Prostate gland (tissue), 2 donors: ENCODE measurements around the gene GPR3.

Source experiments
- CTCF ChIP-seq, 4 experiments: fragments of 200-600 bp in 2 of 4; fragments of 450-650 bp in 2 of 4; sonication (generic) in 2 of 4; IDR thresholded peaks; 1 replicate in 3 of 4; 2 replicates in 1 of 4; pipeline ENCODE4 v1.5.1; 2016 to 2019; ENCODE audit warnings: antibody characterized with exemption in 4 of 4, mild to moderate bottlenecking in 2 of 4, moderate library complexity in 2 of 4
- POLR2A ChIP-seq: fragments of 450-650 bp; IDR thresholded peaks from one replicate; pipeline ENCODE4 v1.6.1; 2016; ENCODE audit warnings: antibody characterized with exemption, mild to moderate bottlenecking
- POLR2AphosphoS5 ChIP-seq: sonication (generic); formaldehyde crosslinking; IDR thresholded peaks from one replicate; pipeline ENCODE4 v1.6.1; 2017; ENCODE audit warnings: antibody characterized with exemption

DNA sequence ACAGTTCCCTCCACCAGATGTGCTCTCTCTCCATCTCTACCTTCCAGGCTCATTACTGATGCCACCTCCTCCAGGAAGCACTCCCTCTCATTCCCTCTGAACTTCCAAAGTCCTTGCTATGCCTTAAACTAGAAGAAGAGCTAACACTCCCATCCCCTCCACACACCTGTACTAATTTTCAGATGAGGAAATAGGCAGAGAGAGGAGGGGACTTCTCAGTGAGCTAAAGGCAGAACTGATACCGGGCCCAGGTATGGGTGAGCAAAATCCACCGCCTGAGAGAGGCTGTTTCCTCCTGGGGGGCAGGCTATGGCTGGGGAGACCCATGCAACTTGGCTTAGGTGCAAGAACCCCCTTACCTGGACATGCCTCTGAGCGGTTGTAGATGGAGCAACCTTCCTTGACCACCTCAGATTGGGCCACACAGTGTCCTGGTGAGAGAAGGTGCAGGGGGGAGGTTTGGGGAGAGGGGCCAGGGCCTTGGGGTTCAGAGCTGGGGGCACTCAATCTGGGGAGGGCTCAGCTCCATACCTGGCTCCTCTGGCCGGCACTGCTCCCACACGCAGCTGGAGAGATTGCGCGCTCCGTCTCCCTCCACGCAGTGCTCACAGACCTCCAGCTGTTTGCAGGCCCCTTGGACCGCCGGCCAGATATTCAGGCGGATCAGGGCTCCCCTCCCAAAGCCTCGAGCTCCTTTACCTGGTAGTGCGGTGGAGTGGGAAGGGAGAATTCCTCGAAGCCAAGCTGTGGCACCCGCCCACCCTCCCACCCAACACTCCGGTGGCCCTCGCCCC lies 10.3 kb upstream of the GPR3 start:
- TF ChIP-seq POLR2A (no peak), CTCF (IDR thresholded peaks at IDR 0.05) (no peak), POLR2AphosphoS5 (no peak)
